Prostate gland (tissue), 2 donors: ENCODE measurements around the gene PIWIL1. TPM values are rescaled to one million over a fixed set of nuclear protein-coding genes. Genes with fewer than 3 reads are reported as not detected.

ENCODE experiments used
- DNase-seq: peaks from one replicate; pipeline ENCODE4 v3.0.0-alpha.2; 2019; ENCODE audit warnings: low spot score
- H3K27ac ChIP-seq, 2 donors: fragments of 200-600 bp; sonication (generic); 2 replicates each; pipeline ENCODE4 v1.5.1; 2017 to 2019
- H3K27me3 ChIP-seq: fragments of 200-600 bp; sonication (generic); replicated peaks from 2 replicates; pipeline ENCODE4 v1.5.1; 2019; ENCODE audit not compliant: insufficient read depth
- H3K36me3 ChIP-seq, 2 donors: fragments of 200-600 bp; sonication (generic); 1 replicate in 1 of 2; 2 replicates in 1 of 2; pipeline versions ENCODE4 v1.5.1 to v1.8.1; 2017 to 2019
- H3K4me1 ChIP-seq: fragments of 200-600 bp; sonication (generic); replicated peaks from 2 replicates; pipeline ENCODE4 v1.5.1; 2019
- H3K4me3 ChIP-seq, 2 donors: fragments of 200-600 bp; sonication (generic); 2 replicates each; pipeline ENCODE4 v1.5.1; 2017 to 2019
- H3K9me3 ChIP-seq: fragments of 200-600 bp; sonication (generic); 2 replicates; pipeline ENCODE4 v1.5.1; 2017
- CTCF ChIP-seq, 4 experiments: fragments of 200-600 bp in 2 of 4; fragments of 450-650 bp in 2 of 4; sonication (generic) in 2 of 4; IDR thresholded peaks; 1 replicate in 3 of 4; 2 replicates in 1 of 4; pipeline ENCODE4 v1.5.1; 2016 to 2019; ENCODE audit warnings: antibody characterized with exemption in 4 of 4, mild to moderate bottlenecking in 2 of 4, moderate library complexity in 2 of 4
- POLR2A ChIP-seq: fragments of 450-650 bp; IDR thresholded peaks from one replicate; pipeline ENCODE4 v1.6.1; 2016; ENCODE audit warnings: antibody characterized with exemption, mild to moderate bottlenecking
- POLR2AphosphoS5 ChIP-seq: sonication (generic); formaldehyde crosslinking; IDR thresholded peaks from one replicate; pipeline ENCODE4 v1.6.1; 2017; ENCODE audit warnings: antibody characterized with exemption
- WGBS: methylation state at CpG from one replicate; pipeline ENCODE4 v1.1.5; 2018; 5-methylcytosine and 5-hydroxymethylcytosine counted together
- intact Hi-C: fragments of 100-400 bp; cut with DNase I; formaldehyde crosslinking; loops from one replicate; pipeline ENCODE4 v1.14.2; 2022
- total RNA-seq, 2 donors: library from RNA; depleted of rRNA; stranded (reverse); fragments of >200 nt; gene quantifications; one replicate each; pipeline ENCODE4 v1.1.0, GENCODE V29; 2016

PIWIL1 gene
- total RNA-seq, 2 donors from 2014 or later, result 16.2 TPM; not detected in 1

- intact Hi-C loops, result no loop called here
- TF ChIP-seq POLR2AphosphoS5 (no peak), POLR2A (no peak), CTCF (IDR thresholded peaks at IDR 0.05) (no peak)
- no peaks in the 10 kb centered on the region for H3K4me1 ChIP-seq
- no peaks in the 10 kb centered on the region for H3K27me3 ChIP-seq
- H3K4me3 ChIP-seq, result no peak overlapping the region
- H3K9me3 ChIP-seq, result no peaks in the 10 kb centered on the region
- no peak for DNase-seq
- no peaks in the 10 kb centered on the region for H3K36me3 ChIP-seq
- no peak overlapping the region for H3K27ac ChIP-seq
- WGBS, result 94% methylated on average over 3 of the region's 3 CpGs
These were observed 15.4 kb upstream of the PIWIL1 start for GRCh38 chr12:130322263-130322662.

- intact Hi-C loops, result no loop called here
- Histone ChIP-seq H3K4me3 (no peak overlapping the region), H3K4me1 (no peaks in the 10 kb centered on the region), H3K27ac (no peak overlapping the region), H3K36me3 (no peaks in the 10 kb centered on the region), H3K27me3 (no peaks in the 10 kb centered on the region), H3K9me3 (no peaks in the 10 kb centered on the region)
- WGBS, result 88% methylated on average over 9 of the region's 9 CpGs
- no peak for DNase-seq
- TF ChIP-seq POLR2AphosphoS5, result no peak
- no peak for TF ChIP-seq POLR2A
- TF ChIP-seq CTCF (IDR thresholded peaks at IDR 0.05), result no peak
These were observed 7.0 kb upstream of the PIWIL1 start for GRCh38 chr12:130330685-130331084.

- TF ChIP-seq CTCF (IDR thresholded peaks at IDR 0.05), result no peak
- TF ChIP-seq POLR2AphosphoS5, result no peak
- TF ChIP-seq POLR2A, result no peak
- Histone ChIP-seq H3K27ac (no peak overlapping the region), H3K4me1 (no peaks in the 10 kb centered on the region), H3K36me3 (no peaks in the 10 kb centered on the region), H3K27me3 (no peaks in the 10 kb centered on the region), H3K9me3 (no peaks in the 10 kb centered on the region), H3K4me3 (no peak overlapping the region)
- 77% methylated on average over 14 of the region's 14 CpGs for WGBS
- intact Hi-C loops, result no loop called here
- DNase-seq, result no peak
These were observed 6.5 kb upstream of the PIWIL1 start for GRCh38 chr12:130331146-130331545.

GRCh38 chr12:130333341-130333740 is 4.3 kb upstream of the PIWIL1 start:
- no peak overlapping the region for H3K27ac ChIP-seq
- no peaks in the 10 kb centered on the region for H3K4me1 ChIP-seq
- H3K9me3 ChIP-seq, result no peaks in the 10 kb centered on the region
- TF ChIP-seq POLR2A (no peak), CTCF (IDR thresholded peaks at IDR 0.05) (no peak), POLR2AphosphoS5 (no peak)
- H3K27me3 ChIP-seq, result no peaks in the 10 kb centered on the region
- 58% methylated on average over 10 of the region's 10 CpGs for WGBS
- DNase-seq, result no peak
- no peak overlapping the region for H3K4me3 ChIP-seq
- intact Hi-C loops, result no loop called here
- no peaks in the 10 kb centered on the region for H3K36me3 ChIP-seq

GRCh38 chr12:130334399-130334798 is 3.3 kb upstream of the PIWIL1 start:
- Histone ChIP-seq H3K4me1 (no peaks in the 10 kb centered on the region), H3K4me3 (no peak overlapping the region), H3K9me3 (no peaks in the 10 kb centered on the region), H3K27me3 (peaks cover 4% of the 10 kb centered on the region), H3K27ac (no peak overlapping the region), H3K36me3 (no peaks in the 10 kb centered on the region)
- TF ChIP-seq POLR2AphosphoS5 (no peak), CTCF (IDR thresholded peaks at IDR 0.05) (no peak), POLR2A (no peak)
- DNase-seq, result no peak
- 79% methylated on average over 8 of the region's 8 CpGs for WGBS
- intact Hi-C loops, result loop anchor here (2.0 kb wide), 1 partner anchor 286 kb away; no protein-coding TSS in a partner anchor
